AML-193 (cell line): ENCODE results near the gene IFI30.

Experiments
- DNase-seq, 2 experiments: peaks; one replicate each; lab custom pipeline; 2025; lab: John Stamatoyannopoulos, UW

The IFI30 gene

DNA sequence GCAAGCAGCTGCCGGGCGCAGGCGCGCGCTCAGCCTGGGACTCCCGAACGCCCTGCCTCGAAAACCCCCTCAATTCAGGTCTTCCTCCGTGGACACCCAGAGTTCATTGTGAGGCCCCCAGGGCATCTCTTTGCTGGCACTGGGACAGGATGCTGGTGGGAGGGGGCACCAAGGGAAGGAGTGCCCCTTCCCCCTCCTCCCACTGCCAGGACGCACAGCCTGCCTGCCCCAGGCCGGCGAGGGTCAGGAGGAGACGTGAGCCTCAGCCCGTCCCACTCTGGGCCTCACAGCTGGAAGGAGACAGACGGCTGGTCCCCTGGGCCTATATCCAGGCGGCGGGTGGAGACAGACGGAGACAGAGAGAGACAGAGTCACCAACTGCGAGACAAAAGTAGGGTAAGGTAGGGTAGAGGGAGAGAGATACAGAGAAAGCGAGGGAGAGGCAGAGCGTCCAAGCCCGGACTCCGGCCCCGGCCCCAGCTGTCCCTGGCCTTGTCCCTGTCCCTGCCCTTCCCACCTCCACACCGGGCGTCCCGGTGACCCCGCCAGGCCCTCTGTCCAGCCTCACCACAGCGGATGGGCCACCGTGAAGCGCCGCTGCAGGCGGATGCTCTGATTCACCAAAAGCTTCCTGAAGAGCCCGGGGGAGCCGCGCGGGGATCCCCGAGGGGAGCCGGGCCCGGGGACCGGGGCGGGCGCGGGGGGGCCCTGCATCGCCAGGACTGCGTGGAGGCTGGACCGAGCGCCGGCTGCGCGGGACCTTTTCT, 52.3 kb downstream of the IFI30 start, which contains the start of gene PDE4C:
Gene PDE4C (minus strand): TSS at position 737 of the 767 bp plus-strand sequence. CDS start 23 bp downstream, at position 714.
- DNase-seq = no peak

- no peak for DNase-seq
These were observed 53.6 kb downstream of the IFI30 start for GRCh38 chr19:18226956-18227780.
